HG03520 (cell line): ENCODE results near the gene NHP2.

ENCODE experiments used
- ATAC-seq: cut with Tn5 transposase; IDR thresholded peaks from one replicate; pipeline ENCODE4 v1.9.1; 2021; ENCODE audit warnings: mild to moderate bottlenecking, moderate library complexity; ENCODE audit not compliant: unreplicated experiment

Gene NHP2

GRCh38 chr5:178176791-178177190 is 23.1 kb upstream of the NHP2 start:
- no peak for ATAC-seq

GRCh38 chr5:178174456-178174855 is 20.8 kb upstream of the NHP2 start:
- ATAC-seq: no peak

- no peak for ATAC-seq
Measured at GRCh38 chr5:178170455-178170854, 16.8 kb upstream of the NHP2 start.

GRCh38 chr5:178165581-178165980 is 11.9 kb upstream of the NHP2 start:
- ATAC-seq: no peak

GRCh38 chr5:178163772-178164735 is 10.4 kb upstream of the NHP2 start:
- peak; percentile 97 for ATAC-seq

- ATAC-seq: no peak
Measured at GRCh38 chr5:178162481-178162880, 8.8 kb upstream of the NHP2 start.

GRCh38 chr5:178160176-178160575 is 6.5 kb upstream of the NHP2 start:
- ATAC-seq: no peak

GRCh38 chr5:178155065-178155464 is 1.4 kb upstream of the NHP2 start:
- no peak for ATAC-seq

- ATAC-seq: no peak
Measured at GRCh38 chr5:178152491-178153444, 917 bp downstream of the NHP2 start.

GRCh38 chr5:178150977-178151734 is 2.5 kb downstream of the NHP2 start:
- no peak for ATAC-seq

- no peak for ATAC-seq
Measured at GRCh38 chr5:178149199-178149932, 4.3 kb downstream of the NHP2 start.

GRCh38 chr5:178147406-178147805 is 6.3 kb downstream of the NHP2 start:
- no peak for ATAC-seq

GRCh38 chr5:178145965-178146820 is 7.5 kb downstream of the NHP2 start:
- no peak for ATAC-seq

- ATAC-seq: no peak
Measured at GRCh38 chr5:178143901-178144300, 9.8 kb downstream of the NHP2 start.

- ATAC-seq: no peak
Measured at GRCh38 chr5:178143246-178143645, 10.4 kb downstream of the NHP2 start.

- ATAC-seq: no peak
Measured at GRCh38 chr5:178142642-178143041, 11.0 kb downstream of the NHP2 start.

GRCh38 chr5:178141550-178141949 is 12.1 kb downstream of the NHP2 start:
- no peak for ATAC-seq

GRCh38 chr5:178137991-178138390 is 15.7 kb downstream of the NHP2 start:
- ATAC-seq: no peak

- ATAC-seq: no peak
Measured at GRCh38 chr5:178136990-178137389, 16.7 kb downstream of the NHP2 start.
